Bone marrow (tissue), 2 donors: ENCODE results near the gene USP17L12.
"Not testable (repeated sequence)": the region's sequence is repeated elsewhere in the genome, so short reads cannot be mapped to it uniquely, and the experiment has no call there.

Experiments
- DNase-seq, 2 donors: peaks; one replicate each; lab custom pipeline; 2025; lab: John Stamatoyannopoulos, UW

The USP17L12 gene

GRCh38 chr4:9219852-9220251 is at the start of gene USP17L12:
USP17L12 (plus strand) TSS chr4:9220152; CDS start chr4:9220152, 0 bp downstream.
- DNase-seq, result not testable (repeated sequence)

- DNase-seq, result not testable (repeated sequence)
Measured at GRCh38 chr4:9210357-9210756, 9.6 kb upstream of the USP17L12 start, which contains the start of gene USP17L10. USP17L10 (plus strand) TSS chr4:9210657; CDS start chr4:9210657, 0 bp downstream.

- DNase-seq, result not testable (repeated sequence)
Measured at GRCh38 chr4:9214701-9215100, 5.3 kb upstream of the USP17L12 start.

- not testable (repeated sequence) for DNase-seq
Measured at GRCh38 chr4:9215105-9215504, 4.8 kb upstream of the USP17L12 start, which contains the start of gene USP17L11. USP17L11 (plus strand) TSS chr4:9215405; CDS start chr4:9215405, 0 bp downstream.

- not testable (repeated sequence) for DNase-seq
Measured at GRCh38 chr4:9224596-9224995, 4.6 kb downstream of the USP17L12 start, which contains the start of gene USP17L13. USP17L13 (plus strand) TSS chr4:9224896; CDS start chr4:9224896, 0 bp downstream.

GRCh38 chr4:9230249-9230648 is 10.3 kb downstream of the USP17L12 start:
- not testable (repeated sequence) for DNase-seq

- not testable (repeated sequence) for DNase-seq
Measured at GRCh38 chr4:9234085-9234484, 14.1 kb downstream of the USP17L12 start, which contains the start of gene USP17L15. USP17L15 (plus strand) TSS chr4:9234385; CDS start chr4:9234385, 0 bp downstream.

GRCh38 chr4:9238461-9238860 is 18.5 kb downstream of the USP17L12 start:
- not testable (repeated sequence) for DNase-seq

GRCh38 chr4:9243579-9243978 is 23.6 kb downstream of the USP17L12 start, which contains the start of gene USP17L17:
USP17L17 (plus strand) TSS chr4:9243879; CDS start chr4:9243879, 0 bp downstream.
- not testable (repeated sequence) for DNase-seq

- DNase-seq, result not testable (repeated sequence)
Measured at GRCh38 chr4:9247953-9248680, 28.2 kb downstream of the USP17L12 start, which contains the start of gene USP17L18. USP17L18 (plus strand) TSS chr4:9248630; CDS start chr4:9248630, 0 bp downstream.

- not testable (repeated sequence) for DNase-seq
Measured at GRCh38 chr4:9253078-9253477, 33.1 kb downstream of the USP17L12 start, which contains the start of gene USP17L19. USP17L19 (plus strand) TSS chr4:9253378; CDS start chr4:9253378, 0 bp downstream.

- not testable (repeated sequence) for DNase-seq
Measured at GRCh38 chr4:9257824-9258223, 37.9 kb downstream of the USP17L12 start, which contains the start of gene USP17L20. USP17L20 (plus strand) TSS chr4:9258124; CDS start chr4:9258124, 0 bp downstream.

- not testable (repeated sequence) for DNase-seq
Measured at GRCh38 chr4:9262572-9262971, 42.6 kb downstream of the USP17L12 start, which contains the start of gene USP17L21. USP17L21 (plus strand) TSS chr4:9262872; CDS start chr4:9262872, 0 bp downstream.

- not testable (repeated sequence) for DNase-seq
Measured at GRCh38 chr4:9267319-9267718, 47.4 kb downstream of the USP17L12 start, which contains the start of gene USP17L22. USP17L22 (plus strand) TSS chr4:9267619; CDS start chr4:9267619, 0 bp downstream.
